ENCODE measurements around the gene HK2.

HK2 gene

GRCh38 chr2:74886811-74887210 lies 52.9 kb downstream of the HK2 start:
- Histone ChIP-seq H3K4me3 (replicated peaks; ENCODE audit: insufficient read depth, low read length) (no peak overlapping the region), H3K27ac (replicated peaks) (no peak overlapping the region), H3K27me3 (ENCODE audit: insufficient read depth, poor library complexity, severe bottlenecking) (no peaks in the 10 kb centered on the region)
- TF ChIP-seq, protein P1, sequence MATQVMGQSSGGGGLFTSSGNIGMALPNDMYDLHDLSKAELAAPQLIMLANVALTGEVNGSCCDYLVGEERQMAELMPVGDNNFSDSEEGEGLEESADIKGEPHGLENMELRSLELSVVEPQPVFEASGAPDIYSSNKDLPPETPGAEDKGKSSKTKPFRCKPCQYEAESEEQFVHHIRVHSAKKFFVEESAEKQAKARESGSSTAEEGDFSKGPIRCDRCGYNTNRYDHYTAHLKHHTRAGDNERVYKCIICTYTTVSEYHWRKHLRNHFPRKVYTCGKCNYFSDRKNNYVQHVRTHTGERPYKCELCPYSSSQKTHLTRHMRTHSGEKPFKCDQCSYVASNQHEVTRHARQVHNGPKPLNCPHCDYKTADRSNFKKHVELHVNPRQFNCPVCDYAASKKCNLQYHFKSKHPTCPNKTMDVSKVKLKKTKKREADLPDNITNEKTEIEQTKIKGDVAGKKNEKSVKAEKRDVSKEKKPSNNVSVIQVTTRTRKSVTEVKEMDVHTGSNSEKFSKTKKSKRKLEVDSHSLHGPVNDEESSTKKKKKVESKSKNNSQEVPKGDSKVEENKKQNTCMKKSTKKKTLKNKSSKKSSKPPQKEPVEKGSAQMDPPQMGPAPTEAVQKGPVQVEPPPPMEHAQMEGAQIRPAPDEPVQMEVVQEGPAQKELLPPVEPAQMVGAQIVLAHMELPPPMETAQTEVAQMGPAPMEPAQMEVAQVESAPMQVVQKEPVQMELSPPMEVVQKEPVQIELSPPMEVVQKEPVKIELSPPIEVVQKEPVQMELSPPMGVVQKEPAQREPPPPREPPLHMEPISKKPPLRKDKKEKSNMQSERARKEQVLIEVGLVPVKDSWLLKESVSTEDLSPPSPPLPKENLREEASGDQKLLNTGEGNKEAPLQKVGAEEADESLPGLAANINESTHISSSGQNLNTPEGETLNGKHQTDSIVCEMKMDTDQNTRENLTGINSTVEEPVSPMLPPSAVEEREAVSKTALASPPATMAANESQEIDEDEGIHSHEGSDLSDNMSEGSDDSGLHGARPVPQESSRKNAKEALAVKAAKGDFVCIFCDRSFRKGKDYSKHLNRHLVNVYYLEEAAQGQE (IDR thresholded peaks at IDR 0.05; ENCODE audit: insufficient replicate concordance, low read depth), result no peak
- TF ChIP-seq GABPA (IDR thresholded peaks at IDR 0.05; ENCODE audit: low read depth), result no peak
- DNase-seq (ENCODE audit: low read depth in 1 of 2, low spot score in 1 of 2), result no peak

GRCh38 chr2:74887445-74887951 lies 53.6 kb downstream of the HK2 start:
- H3K27me3 ChIP-seq (ENCODE audit: insufficient read depth, poor library complexity, severe bottlenecking), result no peaks in the 10 kb centered on the region
- H3K27ac ChIP-seq (replicated peaks), result no peak overlapping the region
- TF ChIP-seq, protein P1 (IDR thresholded peaks at IDR 0.05; ENCODE audit: insufficient replicate concordance, low read depth), result no peak
- no peak for TF ChIP-seq SPI1 (IDR thresholded peaks at IDR 0.05; ENCODE audit: borderline replicate concordance, low read depth)
- TF ChIP-seq CTCF (IDR thresholded peaks at IDR 0.05; ENCODE audit: insufficient read depth, low read length), result no peak
- no peak for TF ChIP-seq POLR2AphosphoS5 (IDR thresholded peaks at IDR 0.05; ENCODE audit: low read depth)
- no peak for TF ChIP-seq GABPA (IDR thresholded peaks at IDR 0.05; ENCODE audit: low read depth)
- H3K4me3 ChIP-seq (replicated peaks; ENCODE audit: insufficient read depth, low read length), result no peak overlapping the region
- DNase-seq (ENCODE audit: low read depth in 1 of 2, low spot score in 1 of 2), result no peak

GRCh38 chr2:74887960-74888700 lies 54.2 kb downstream of the HK2 start:
- Histone ChIP-seq H3K27ac (replicated peaks) (no peak overlapping the region), H3K4me3 (replicated peaks; ENCODE audit: insufficient read depth, low read length) (no peak overlapping the region), H3K27me3 (ENCODE audit: insufficient read depth, poor library complexity, severe bottlenecking) (no peaks in the 10 kb centered on the region)
- no peak for DNase-seq (ENCODE audit: low read depth in 1 of 2, low spot score in 1 of 2)
- no peak for TF ChIP-seq GABPA (IDR thresholded peaks at IDR 0.05; ENCODE audit: low read depth)
- no peak for TF ChIP-seq POLR2AphosphoS5 (IDR thresholded peaks at IDR 0.05; ENCODE audit: low read depth)
- no peak for TF ChIP-seq CTCF (IDR thresholded peaks at IDR 0.05; ENCODE audit: insufficient read depth, low read length)
- no peak for TF ChIP-seq SPI1 (IDR thresholded peaks at IDR 0.05; ENCODE audit: borderline replicate concordance, low read depth)
- TF ChIP-seq, protein P1 (IDR thresholded peaks at IDR 0.05; ENCODE audit: insufficient replicate concordance, low read depth), result no peak
